Right lung (tissue), 5 donors: ENCODE results near the gene CHSY1. TPM values are rescaled to one million over a fixed set of nuclear protein-coding genes. Genes with fewer than 3 reads are reported as not detected.

Experiments used
- DNase-seq, 2 donors: peaks; one replicate each; pipeline ENCODE4 v3.0.0-alpha.2; 2013
- polyA plus RNA-seq, 5 donors: library from polyadenylated mRNA; unstranded; fragments of 120-200 nt; gene quantifications; one replicate each; pipeline versions ENCODE4 v1.2.1 to v1.2.3, GENCODE V29; 2013; ENCODE audit warnings: inconsistent platforms in 1 of 5, low replicate concordance in 1 of 5; ENCODE audit not compliant: insufficient read length in 5 of 5, insufficient read depth in 1 of 5

Gene CHSY1
- polyA plus RNA-seq, 5 donors, result 47.0 to 54.4 (median 53.6) TPM

DNA sequence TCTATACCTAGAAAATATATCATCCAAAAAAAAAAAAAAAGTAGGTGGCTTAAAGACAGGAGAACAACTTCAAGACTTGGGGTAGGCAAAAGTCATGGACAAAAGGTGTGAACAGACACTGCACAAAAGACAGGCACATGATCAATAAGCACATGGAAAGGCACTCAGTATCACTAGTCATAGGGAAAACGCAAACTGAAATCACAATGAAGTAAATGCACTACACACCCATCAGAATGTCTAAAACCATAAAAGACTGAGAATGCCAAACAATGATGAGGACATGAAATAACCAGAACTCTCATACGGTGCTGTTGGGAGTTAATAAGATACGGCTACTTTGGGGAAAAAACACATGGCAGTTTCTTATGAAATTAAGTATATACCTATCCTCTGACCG, 40.0 kb downstream of the CHSY1 start:
- no peak for DNase-seq

DNA sequence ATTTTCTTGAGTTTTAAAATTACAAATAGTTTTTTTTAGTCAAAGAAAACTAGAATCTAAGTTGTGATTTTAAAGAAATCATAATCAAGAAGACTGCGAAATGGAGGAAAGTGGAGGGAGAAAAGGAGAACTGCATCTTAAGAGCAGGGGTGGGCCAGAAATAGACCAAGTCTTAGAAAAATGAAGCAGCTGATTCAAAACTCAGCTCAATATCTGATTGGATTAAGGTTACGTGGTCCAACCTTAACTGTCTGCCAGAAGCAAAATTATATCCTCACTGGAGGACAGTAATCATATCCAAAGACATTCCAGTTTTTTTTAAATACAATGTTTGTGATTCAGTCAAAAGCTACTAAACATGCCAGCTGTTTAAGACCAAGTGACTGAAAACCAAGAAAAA, 41.4 kb downstream of the CHSY1 start:
- DNase-seq, result no peak

- DNase-seq, result no peak
Measured at GRCh38 chr15:101210058-101210457, 41.8 kb downstream of the CHSY1 start.

- no peak for DNase-seq
Measured at GRCh38 chr15:101209285-101209845, 42.5 kb downstream of the CHSY1 start.

DNA sequence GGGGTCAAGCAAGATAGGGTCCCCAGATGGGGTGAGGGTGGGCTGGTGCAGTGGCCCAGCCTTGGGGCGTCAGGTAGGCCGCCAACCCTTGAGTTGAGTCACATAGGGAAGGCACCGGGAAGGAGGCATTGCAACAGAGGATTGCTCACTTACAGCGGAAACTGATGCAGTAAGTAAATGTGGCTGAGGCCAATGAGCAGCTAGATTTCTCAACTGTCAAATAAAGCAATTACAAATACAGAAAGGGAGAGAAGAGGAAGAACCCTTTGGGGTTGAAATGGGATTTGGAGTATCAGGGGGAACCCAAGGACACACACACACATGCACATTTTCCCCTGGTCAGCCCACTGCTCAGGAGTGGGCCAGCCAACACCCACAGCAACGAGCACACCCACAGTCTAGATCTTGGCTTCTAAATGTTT, 44.0 kb downstream of the CHSY1 start:
- DNase-seq, result no peak

DNA sequence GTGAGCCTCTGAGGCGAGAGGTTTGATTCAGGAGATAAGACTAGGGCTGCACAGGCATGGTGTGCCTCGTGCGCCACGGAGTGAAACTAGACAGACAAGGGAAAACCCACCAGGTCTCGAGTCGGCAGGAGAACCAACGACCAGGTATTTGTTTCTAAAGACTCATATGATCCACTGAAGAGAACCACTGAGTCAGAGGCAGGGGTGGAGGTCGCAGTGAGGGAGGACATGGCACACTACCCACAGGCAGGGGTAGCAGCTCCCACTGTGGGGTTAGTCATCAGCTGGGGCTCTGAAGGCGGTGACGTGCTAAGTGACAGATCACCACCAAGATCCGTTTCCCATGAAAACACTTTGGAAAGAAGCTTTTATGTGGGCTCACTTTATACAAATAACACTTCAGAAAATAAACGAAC, 45.7 kb downstream of the CHSY1 start:
- no peak for DNase-seq

- no peak for DNase-seq
Measured at GRCh38 chr15:101204739-101205535, 46.9 kb downstream of the CHSY1 start.

DNA sequence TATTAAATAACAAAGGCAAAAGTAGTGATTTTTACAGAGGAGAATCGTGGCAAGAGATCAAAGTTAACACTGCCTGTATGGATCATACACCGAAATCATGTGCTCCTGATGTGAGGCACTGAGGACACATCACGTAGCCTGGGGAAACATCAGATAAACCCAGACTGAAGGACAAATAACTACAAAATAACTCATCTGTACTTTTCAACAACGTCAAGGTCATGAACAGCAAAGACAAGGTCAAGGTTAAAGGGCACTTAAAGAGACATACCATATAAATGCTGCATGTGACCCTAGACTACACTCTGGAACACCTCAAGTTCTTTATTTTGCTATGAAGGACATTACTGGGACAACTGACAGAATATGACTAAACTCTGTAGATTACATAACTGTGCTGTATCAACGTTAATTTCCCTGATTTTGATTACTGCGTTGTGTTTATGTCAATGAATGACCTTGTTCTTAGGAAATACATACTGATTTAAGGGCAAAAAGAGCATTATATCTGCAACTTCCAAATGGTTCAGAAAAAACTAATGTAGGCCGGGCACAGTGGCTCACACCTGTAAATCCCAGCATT, 48.1 kb downstream of the CHSY1 start:
- no peak for DNase-seq

DNA sequence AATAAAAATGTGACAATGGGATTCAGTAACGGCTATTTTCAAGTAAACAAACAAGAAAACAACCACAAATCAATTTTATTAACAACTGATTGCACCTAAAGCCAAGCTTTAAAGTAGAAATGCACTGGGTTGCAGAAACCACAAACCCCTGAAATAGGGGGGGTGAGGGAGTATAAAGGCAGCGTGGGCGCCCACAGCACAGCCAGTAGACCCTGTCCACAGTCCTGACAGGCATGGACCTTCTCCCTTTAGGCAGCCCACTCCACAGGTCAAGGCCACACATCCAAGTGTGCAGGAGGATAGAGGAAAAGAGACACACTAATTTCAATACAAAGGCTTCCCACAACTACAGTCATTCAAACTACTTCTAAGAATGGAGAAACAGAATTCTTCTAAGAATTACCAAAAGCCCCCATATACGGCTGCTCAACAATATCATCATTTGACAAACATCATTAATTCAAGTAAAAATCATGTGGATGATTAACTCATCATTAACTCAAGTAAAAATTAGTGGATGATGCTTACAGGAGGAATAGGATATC, 48.7 kb downstream of the CHSY1 start:
- DNase-seq, result no peak

GRCh38 chr15:101201411-101202174, 50.3 kb downstream of the CHSY1 start:
- peak; percentile 67 to 69 for DNase-seq

DNA sequence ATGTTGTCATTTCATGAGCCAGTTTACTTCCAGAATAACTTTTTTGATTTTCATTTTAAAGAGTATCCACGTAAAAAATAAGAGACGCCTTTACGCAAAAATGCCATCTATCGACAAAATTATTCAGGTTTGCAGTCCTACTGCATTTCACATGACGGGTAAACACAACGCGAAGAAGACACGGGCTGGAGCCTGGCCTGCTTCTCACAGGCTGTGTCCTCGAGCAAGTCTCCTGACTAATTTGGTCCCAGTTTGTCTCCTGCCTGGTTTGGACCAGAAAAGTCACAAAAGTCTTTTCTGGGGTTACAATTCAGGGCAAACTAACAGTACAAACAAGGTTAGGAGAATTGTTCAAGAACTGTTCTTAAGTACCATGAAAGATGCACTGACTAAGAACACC, 51.7 kb downstream of the CHSY1 start:
- DNase-seq, result no peak

DNA sequence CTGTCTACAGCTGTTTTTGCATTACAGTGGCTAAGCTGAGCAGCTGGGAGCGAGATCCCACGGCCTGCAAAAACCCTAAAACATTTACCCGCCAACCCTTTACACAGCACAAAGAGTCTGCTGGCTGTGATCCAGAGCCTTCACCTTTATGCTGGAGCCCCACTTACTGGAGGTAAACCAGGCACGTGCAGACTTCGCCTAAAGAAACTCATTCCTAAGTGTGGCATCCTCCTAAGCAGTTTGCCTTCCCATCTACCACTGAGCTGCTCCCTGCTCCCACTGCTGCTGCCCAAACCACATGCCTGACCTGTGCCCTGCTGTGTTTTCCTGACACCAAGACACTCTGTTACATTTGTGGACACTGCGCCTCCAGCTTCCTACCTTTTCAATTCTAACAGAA, 53.0 kb downstream of the CHSY1 start:
- DNase-seq, result no peak

- DNase-seq, result no peak
Measured at GRCh38 chr15:101198031-101198575, 53.7 kb downstream of the CHSY1 start.

- DNase-seq, result no peak
Measured at GRCh38 chr15:101194546-101195125, 57.2 kb downstream of the CHSY1 start.

DNA sequence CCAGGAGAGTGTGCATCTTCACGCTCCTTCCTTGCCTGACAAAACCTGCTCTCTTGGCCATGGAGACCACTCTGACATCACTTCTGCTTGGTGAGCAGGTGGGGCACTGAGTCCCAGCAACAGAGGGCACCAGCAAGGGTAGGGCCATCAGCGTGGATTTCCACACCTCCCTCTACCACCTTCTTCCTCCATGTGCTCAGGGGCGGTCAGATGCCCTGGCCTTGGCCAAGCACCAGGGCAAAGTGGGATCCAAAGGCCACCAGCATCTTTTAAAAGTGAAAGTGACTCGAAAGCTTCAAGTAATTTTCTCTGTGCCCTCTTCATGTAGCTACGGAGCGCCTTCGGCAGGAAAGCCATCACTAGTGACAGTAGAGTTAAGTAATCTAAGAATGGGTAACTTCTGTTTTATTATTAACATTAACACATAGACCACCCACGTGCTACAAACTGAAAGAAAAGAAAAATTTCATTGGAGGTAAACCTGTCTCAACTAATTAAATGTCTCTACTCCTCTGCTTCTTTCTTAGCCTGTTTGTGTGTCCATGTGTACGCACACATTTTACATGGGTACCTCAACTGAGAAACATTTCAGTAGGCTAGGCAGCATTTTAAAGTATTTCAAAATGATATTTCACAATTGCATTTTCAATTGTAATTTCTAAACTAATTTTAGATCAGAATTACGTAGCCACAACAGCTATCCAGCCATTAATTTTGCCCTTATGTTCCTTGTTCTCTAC, 57.9 kb downstream of the CHSY1 start:
- no peak for DNase-seq

DNA sequence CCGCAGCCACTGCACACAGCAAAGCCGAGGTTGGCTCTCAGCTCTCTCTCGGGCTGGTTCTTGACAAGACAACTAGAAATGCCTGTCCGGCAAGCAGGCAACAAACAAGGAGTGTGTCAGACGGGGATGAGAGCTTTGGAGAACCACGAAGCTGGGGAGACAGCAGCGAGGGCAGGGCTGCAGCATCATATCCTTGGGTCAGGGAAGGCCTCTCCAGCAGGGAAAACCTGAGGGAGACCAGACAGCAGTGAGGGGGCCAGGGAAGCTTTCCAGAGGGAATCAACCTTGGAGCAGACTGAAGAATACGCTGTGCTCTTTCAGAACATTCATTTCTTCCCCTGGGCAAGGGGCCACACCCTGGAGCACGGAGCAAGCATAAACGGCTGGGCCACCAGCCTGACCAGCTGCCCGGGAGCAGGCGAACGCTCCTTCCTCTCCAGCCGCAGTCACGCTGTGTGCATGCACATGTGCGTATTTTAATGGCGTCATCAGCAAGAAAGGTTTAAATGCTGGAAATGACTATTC, 58.7 kb downstream of the CHSY1 start:
- DNase-seq, result no peak

DNA sequence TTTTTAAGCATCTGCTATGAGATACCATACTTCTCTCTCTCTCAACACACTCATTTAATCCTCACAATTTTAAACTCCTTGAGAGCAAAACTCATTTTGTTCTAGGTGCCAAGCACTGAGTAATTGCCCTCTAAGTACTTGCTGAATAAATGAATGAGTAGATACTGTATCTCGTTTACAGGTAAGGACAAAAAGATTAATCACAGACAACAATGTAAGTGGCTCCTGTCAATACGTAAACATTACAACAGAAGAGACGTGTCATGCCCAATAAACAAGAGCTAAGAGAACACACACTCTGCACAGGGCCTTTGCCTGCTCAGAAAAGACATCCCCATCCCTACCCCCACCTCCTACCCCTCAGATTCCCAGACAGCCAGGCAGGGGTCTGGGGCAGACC, 59.8 kb downstream of the CHSY1 start:
- no peak for DNase-seq

DNA sequence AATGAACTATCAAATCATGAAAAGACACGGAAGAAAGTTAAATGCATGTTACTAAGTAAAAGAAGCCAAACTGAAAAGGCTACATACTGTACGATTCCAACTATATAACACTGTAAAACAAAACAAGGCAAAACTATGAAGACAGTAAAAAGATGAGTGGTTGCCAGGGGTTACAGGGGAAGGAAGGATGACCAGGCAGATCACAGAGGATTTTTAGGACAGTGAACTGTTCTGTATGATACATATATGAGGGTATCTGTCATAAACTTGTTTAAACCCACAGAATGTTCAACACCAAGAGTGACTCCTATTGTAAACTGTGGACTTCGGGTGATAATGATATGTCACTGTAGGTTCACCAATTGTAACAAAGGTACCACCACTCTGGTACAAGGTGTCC, 60.6 kb downstream of the CHSY1 start:
- DNase-seq, result no peak

DNA sequence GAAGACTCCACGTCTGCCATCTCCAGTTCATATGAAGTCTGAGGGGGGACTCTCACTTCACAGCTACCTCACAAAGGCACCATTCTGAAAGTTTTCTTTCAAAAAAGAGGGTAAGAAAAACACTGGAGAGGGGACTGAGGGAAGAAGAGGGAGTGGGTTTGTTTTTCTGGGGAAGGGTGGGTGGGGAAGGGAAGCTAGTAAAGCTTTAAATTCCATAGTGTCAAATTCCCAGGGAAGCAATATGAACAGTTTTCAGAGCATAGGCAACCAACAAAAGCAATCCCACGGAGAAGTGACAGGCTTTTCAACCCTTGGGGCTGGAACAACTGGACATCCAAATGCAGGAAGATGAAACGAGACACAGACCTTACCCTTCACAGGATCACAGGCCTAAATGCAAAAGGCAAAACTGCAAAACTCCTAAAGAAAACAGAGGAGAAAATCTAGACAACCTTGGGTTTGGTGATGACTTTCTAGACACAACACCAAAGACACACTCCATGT, 61.7 kb downstream of the CHSY1 start:
- no peak for DNase-seq

GRCh38 chr15:101189409-101190091, 62.3 kb downstream of the CHSY1 start:
- DNase-seq, result peak in 1 of 2 donors; percentile 64
